HepG2 (cell line): Measurements from ENCODE around the gene GATA3. TPM values are rescaled to one million over a fixed set of nuclear protein-coding genes. Genes with fewer than 3 reads are reported as not detected.

Source experiments
- ATAC-seq: fragments of 200-7000 bp; cut with Tn5 transposase; 3 replicates; pipeline ENCODE4 v1.9.1; 2020; ENCODE audit warnings: mild to moderate bottlenecking, moderate library complexity
- BruUV-seq: library from RNA; stranded (reverse); fragments of 400-500 nt; replicated peaks from 2 replicates; lab custom pipeline; 2021; lab: Mats Ljungman, UMichigan
- CTCF ChIA-PET: fragments of 300-600 bp; formaldehyde crosslinking; extraction: SDS; loops from one replicate; lab custom pipeline; 2021; ENCODE audit warnings: low total read pairs, inconsistent platforms, low intra/inter-chr PET ratio; lab: Yijun Ruan, JAX
- POLR2A ChIA-PET: fragments of 350-600 bp; sonication (Branson Sonifier 250); formaldehyde crosslinking; loops from one replicate; lab custom pipeline; 2020; ENCODE audit warnings: antibody characterized with exemption, inconsistent platforms; lab: Yijun Ruan, JAX
- DNase-seq: peaks from one replicate; pipeline ENCODE4 v3.0.0-alpha.2; 2015; ENCODE audit warnings: low spot score
- FAIRE-seq: peaks from 3 replicates; lab custom pipeline; 2011; peaks lifted over from hg19 to GRCh38; lab: Jason Lieb, UNC
- H2AFZ ChIP-seq: one replicate; pipeline ENCODE4 v1.6.1; 2011; ENCODE audit warnings: low read length, inconsistent platforms
- H3K27ac ChIP-seq: fragments of 300-600 bp; 3 replicates; pipeline ENCODE4 v1.8.0; 2011; ENCODE audit warnings: mixed run types, mild to moderate bottlenecking, mixed read lengths, low read length, inconsistent platforms; ENCODE audit not compliant: insufficient read depth; ENCODE audit errors: extremely low read length
- H3K27me3 ChIP-seq, 2 experiments: fragments of 200-600 bp in 1 of 2; 2 replicates in 1 of 2; 3 replicates in 1 of 2; pipeline versions ENCODE4 v1.6.0 to v1.8.0; 2011; ENCODE audit warnings: low read length in 2 of 2, mild to moderate bottlenecking in 2 of 2, moderate library complexity in 2 of 2, inconsistent platforms in 1 of 2; ENCODE audit not compliant: insufficient read depth in 2 of 2, control insufficient read depth in 1 of 2
- H3K36me3 ChIP-seq, 2 experiments: fragments of 200-600 bp in 1 of 2; replicated peaks in 1 of 2; 2 replicates in 1 of 2; 3 replicates in 1 of 2; pipeline versions ENCODE4 v1.5.1 to v1.8.0; 2011; ENCODE audit warnings: low read length in 2 of 2, inconsistent platforms in 1 of 2; ENCODE audit not compliant: insufficient read depth in 2 of 2, control insufficient read depth in 1 of 2
- H3K4me1 ChIP-seq: 2 replicates; pipeline ENCODE4 v1.5.1; 2012; ENCODE audit warnings: low read length, inconsistent platforms; ENCODE audit not compliant: insufficient read depth
- H3K4me2 ChIP-seq: 2 replicates; pipeline ENCODE4 v1.6.0; 2011; ENCODE audit warnings: low read depth, low read length, inconsistent platforms
- H3K4me3 ChIP-seq, 3 experiments: fragments of 200-600 bp in 1 of 3; sonication (generic), shearing (Covaris generic) in 1 of 3; replicated peaks in 1 of 3; 2 replicates each; pipeline ENCODE4 v1.5.1; 2011 to 2016; ENCODE audit warnings: low read length in 3 of 3, inconsistent platforms in 2 of 3, low read depth in 2 of 3, mild to moderate bottlenecking in 2 of 3, control low read depth in 1 of 3, mixed read lengths in 1 of 3; ENCODE audit not compliant: insufficient read depth in 1 of 3
- H3K79me2 ChIP-seq: one replicate; pipeline ENCODE4 v1.6.1; 2011; ENCODE audit warnings: low read length, inconsistent platforms; ENCODE audit not compliant: insufficient read depth
- H3K9ac ChIP-seq: 2 replicates; pipeline ENCODE4 v1.6.0; 2011; ENCODE audit warnings: mild to moderate bottlenecking, low read depth, low read length, inconsistent platforms; ENCODE audit not compliant: insufficient read depth
- H3K9me3 ChIP-seq: 2 replicates; pipeline ENCODE4 v1.5.1; 2012; ENCODE audit warnings: mild to moderate bottlenecking, low read length
- H4K20me1 ChIP-seq: 2 replicates; pipeline ENCODE4 v1.6.0; 2011; ENCODE audit warnings: inconsistent platforms, mild to moderate bottlenecking, low read length, moderate library complexity; ENCODE audit not compliant: insufficient read depth
- ARNT ChIP-seq: fragments of 450-650 bp; IDR thresholded peaks from 2 replicates; pipeline ENCODE4 v1.6.1; 2017
- GZF1 ChIP-seq: sonication (generic); formaldehyde crosslinking; IDR thresholded peaks from 2 replicates; pipeline ENCODE4 v1.5.1; 2020; ENCODE audit warnings: mild to moderate bottlenecking, missing genetic modification reagents
- HNF4A ChIP-seq: sonication (generic); formaldehyde crosslinking; IDR thresholded peaks from 2 replicates; pipeline ENCODE4 v1.4.0; 2020; ENCODE audit warnings: missing genetic modification reagents
- PAX8 ChIP-seq: sonication (generic); formaldehyde crosslinking; IDR thresholded peaks from 2 replicates; pipeline ENCODE4 v1.8.0; 2022; ENCODE audit warnings: mild to moderate bottlenecking, missing genetic modification reagents, borderline replicate concordance
- PCBP2 ChIP-seq: fragments of 200-400 bp; formaldehyde crosslinking; optimal IDR thresholded peaks from 2 replicates; pipeline ENCODE3; 2018; ENCODE audit warnings: low read length, low read depth; ENCODE audit not compliant: poor library complexity, severe bottlenecking
- SMYD3 ChIP-seq: sonication (generic); formaldehyde crosslinking; IDR thresholded peaks from 2 replicates; pipeline ENCODE4 v1.8.1; 2023; ENCODE audit warnings: mild to moderate bottlenecking, missing genetic modification reagents
- TAF1 ChIP-seq: sonication (generic); formaldehyde crosslinking; IDR thresholded peaks from 2 replicates; pipeline ENCODE4 v1.4.0; 2020; ENCODE audit warnings: missing genetic modification reagents
- TGIF2 ChIP-seq: IDR thresholded peaks from 2 replicates; pipeline ENCODE4 v1.6.1; 2016; ENCODE audit warnings: control low read depth, missing compliant biosample characterization
- ZNF20 ChIP-seq: sonication (generic); formaldehyde crosslinking; IDR thresholded peaks from 2 replicates; pipeline ENCODE4 v1.4.0; 2020; ENCODE audit warnings: mild to moderate bottlenecking, moderate library complexity, missing genetic modification reagents
- ZNF431 ChIP-seq: sonication (generic); formaldehyde crosslinking; IDR thresholded peaks from 2 replicates; pipeline ENCODE4 v1.9.0; 2022; ENCODE audit warnings: missing genetic modification reagents, low read depth, mild to moderate bottlenecking, borderline replicate concordance
- ZNF441 ChIP-seq: sonication (generic); formaldehyde crosslinking; IDR thresholded peaks from 2 replicates; pipeline ENCODE4 v1.7.0; 2021; ENCODE audit warnings: missing genetic modification reagents, borderline replicate concordance
- ZNF605 ChIP-seq: sonication (generic); formaldehyde crosslinking; IDR thresholded peaks from 2 replicates; pipeline ENCODE4 v1.8.0; 2022; ENCODE audit warnings: mild to moderate bottlenecking, missing genetic modification reagents
- ZNF850 ChIP-seq: sonication (generic); formaldehyde crosslinking; conservative IDR thresholded peaks from 2 replicates; pipeline ENCODE4 v1.9.0; 2021; ENCODE audit warnings: mild to moderate bottlenecking, missing genetic modification reagents
- WGBS: methylation state at CpG from one replicate; pipeline ENCODE4 v1.1.6; 2017; ENCODE audit warnings: low lambda C conversion rate; 5-methylcytosine and 5-hydroxymethylcytosine counted together
- in situ Hi-C: cut with HindIII; loops from 2 replicates; pipeline ENCODE4 v1.10.0; 2017; ENCODE audit warnings: low pct_unique_long_range_greater_than_20kb; ENCODE audit not compliant: extremely low pct_ligation_motif_present
- intact Hi-C: fragments of 100-400 bp; cut with micrococcal nuclease; formaldehyde crosslinking; loops from one replicate; pipeline ENCODE4 v1.10.0; 2022; ENCODE audit not compliant: unreplicated experiment
- polyA plus RNA-seq, 8 experiments: library from polyadenylated mRNA; depleted of rRNA in 3 of 8; stranded (reverse) in 7 of 8; unstranded in 1 of 8; fragments of >200 nt; fragmentation: Illumina TruSeq in 4 of 8; extraction: Trizol in 4 of 8; gene quantifications; 2 replicates each; pipeline versions ENCODE4 v1.2.1 to v1.2.3, GENCODE V29; 2011 to 2016; ENCODE audit warnings: low read depth in 4 of 8, missing spikeins in 1 of 8, mixed read lengths in 1 of 8; ENCODE audit not compliant: insufficient read depth in 1 of 8
- total RNA-seq, 5 experiments: library from RNA; depleted of rRNA; stranded (reverse); fragments of >200 nt; fragmentation: Illumina TruSeq; extraction: Trizol; gene quantifications; 2 replicates each; pipeline ENCODE4 v1.2.3, GENCODE V29; 2016; ENCODE audit warnings: low read depth in 1 of 5
- TF ChIP-seq, protein P1 (sequence below): sonication (generic); formaldehyde crosslinking; IDR thresholded peaks from 2 replicates; pipeline ENCODE4 v1.8.1; 2023; ENCODE audit warnings: missing genetic modification reagents, mild to moderate bottlenecking, borderline replicate concordance
- TF ChIP-seq, protein P2 (sequence below): sonication (generic); formaldehyde crosslinking; IDR thresholded peaks from 2 replicates; pipeline ENCODE4 v1.8.0; 2022; ENCODE audit warnings: missing genetic modification reagents, mild to moderate bottlenecking, borderline replicate concordance
- TF ChIP-seq, protein P3 (sequence below): sonication (generic); formaldehyde crosslinking; IDR thresholded peaks from 2 replicates; pipeline ENCODE4 v1.5.0; 2020; ENCODE audit warnings: missing genetic modification reagents

Gene GATA3
- total and polyA plus RNA-seq, 2 of the 13 experiments (the other 11 are each of a cell fraction or from before 2014, with no cell fraction given) = not detected

DNA sequence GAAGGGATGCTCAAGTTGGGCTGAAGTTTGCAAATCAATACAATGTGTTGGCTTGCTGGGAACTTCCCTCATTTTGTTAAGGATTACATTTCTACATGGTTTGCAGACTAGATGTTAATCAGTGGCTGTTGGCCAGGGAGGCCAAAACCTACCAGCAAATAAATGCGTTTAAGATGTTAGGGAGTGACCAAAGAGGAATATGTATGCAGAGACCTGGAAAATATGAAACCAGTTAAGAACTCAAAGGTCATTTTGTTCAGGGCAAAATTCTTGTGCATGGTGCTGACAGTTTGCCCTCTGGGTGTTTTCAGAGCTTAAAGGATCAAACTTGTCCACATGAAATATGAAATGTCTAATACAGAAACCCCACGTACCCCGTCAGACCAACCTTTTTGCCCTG is 30.3 kb downstream of the GATA3 start (continued):
- TF ChIP-seq, protein P1, sequence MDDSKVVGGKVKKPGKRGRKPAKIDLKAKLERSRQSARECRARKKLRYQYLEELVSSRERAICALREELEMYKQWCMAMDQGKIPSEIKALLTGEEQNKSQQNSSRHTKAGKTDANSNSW = no peak
- TF ChIP-seq ZNF605 (no peak), TGIF2 (CRISPR knock-in tag) (no peak), ZNF431 (no peak), PAX8 (no peak), PCBP2 (no peak), ZNF850 (no peak)
- TF ChIP-seq, protein P2, sequence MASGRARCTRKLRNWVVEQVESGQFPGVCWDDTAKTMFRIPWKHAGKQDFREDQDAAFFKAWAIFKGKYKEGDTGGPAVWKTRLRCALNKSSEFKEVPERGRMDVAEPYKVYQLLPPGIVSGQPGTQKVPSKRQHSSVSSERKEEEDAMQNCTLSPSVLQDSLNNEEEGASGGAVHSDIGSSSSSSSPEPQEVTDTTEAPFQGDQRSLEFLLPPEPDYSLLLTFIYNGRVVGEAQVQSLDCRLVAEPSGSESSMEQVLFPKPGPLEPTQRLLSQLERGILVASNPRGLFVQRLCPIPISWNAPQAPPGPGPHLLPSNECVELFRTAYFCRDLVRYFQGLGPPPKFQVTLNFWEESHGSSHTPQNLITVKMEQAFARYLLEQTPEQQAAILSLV = no peak

DNA sequence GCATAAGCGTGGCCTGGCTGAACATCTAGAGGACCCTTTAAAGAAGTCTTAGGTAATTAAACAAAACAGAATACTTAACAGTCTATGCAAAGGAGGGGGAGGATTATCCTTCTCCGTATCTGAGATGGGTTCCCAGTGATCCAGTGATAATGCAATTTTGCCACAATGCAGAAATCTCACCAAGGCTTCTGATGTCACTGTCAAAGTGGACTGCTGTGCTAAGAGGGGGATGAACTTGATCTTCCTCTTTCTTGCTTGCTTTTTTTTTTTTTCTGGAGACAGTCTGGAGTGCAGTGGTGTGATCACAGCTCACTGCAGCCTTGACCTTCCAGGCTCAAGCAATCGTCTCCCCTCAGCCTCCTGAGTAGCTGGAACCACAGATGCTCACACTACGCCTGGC is 30.8 kb downstream of the GATA3 start:
- Histone ChIP-seq H3K4me2 (no peak overlapping the region), H3K36me3 (no peaks in the 10 kb centered on the region), H4K20me1 (no peaks in the 10 kb centered on the region), H3K27me3 (peaks cover 4 to 35% of the 10 kb centered on the region in 2 experiments; a peak in 3 of 5 replicates), H3K4me3 (no peak overlapping the region), H3K9me3 (no peaks in the 10 kb centered on the region), H3K27ac (no peak overlapping the region), H2AFZ (no peak overlapping the region), H3K9ac (no peak overlapping the region), H3K4me1 (no peaks in the 10 kb centered on the region), H3K79me2 (no peaks in the 10 kb centered on the region)
- CTCF ChIA-PET = interaction anchor here (0.7 kb wide), 1 partner anchor 79 kb away, joined by 3 read pairs; no protein-coding TSS in a partner anchor
- FAIRE-seq (no peak), ATAC-seq (no peak), DNase-seq (no peak)
- intact Hi-C loops = no loop called here
- POLR2A ChIA-PET = no interaction called here
- in situ Hi-C loops = no loop called here
- TF ChIP-seq, protein P3, sequence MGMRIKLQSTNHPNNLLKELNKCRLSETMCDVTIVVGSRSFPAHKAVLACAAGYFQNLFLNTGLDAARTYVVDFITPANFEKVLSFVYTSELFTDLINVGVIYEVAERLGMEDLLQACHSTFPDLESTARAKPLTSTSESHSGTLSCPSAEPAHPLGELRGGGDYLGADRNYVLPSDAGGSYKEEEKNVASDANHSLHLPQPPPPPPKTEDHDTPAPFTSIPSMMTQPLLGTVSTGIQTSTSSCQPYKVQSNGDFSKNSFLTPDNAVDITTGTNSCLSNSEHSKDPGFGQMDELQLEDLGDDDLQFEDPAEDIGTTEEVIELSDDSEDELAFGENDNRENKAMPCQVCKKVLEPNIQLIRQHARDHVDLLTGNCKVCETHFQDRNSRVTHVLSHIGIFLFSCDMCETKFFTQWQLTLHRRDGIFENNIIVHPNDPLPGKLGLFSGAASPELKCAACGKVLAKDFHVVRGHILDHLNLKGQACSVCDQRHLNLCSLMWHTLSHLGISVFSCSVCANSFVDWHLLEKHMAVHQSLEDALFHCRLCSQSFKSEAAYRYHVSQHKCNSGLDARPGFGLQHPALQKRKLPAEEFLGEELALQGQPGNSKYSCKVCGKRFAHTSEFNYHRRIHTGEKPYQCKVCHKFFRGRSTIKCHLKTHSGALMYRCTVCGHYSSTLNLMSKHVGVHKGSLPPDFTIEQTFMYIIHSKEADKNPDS (CRISPR knock-in tag) = no peak
- TF ChIP-seq ZNF441 (CRISPR knock-in tag) (no peak), ZNF20 (CRISPR knock-in tag) (no peak), TAF1 (CRISPR knock-in tag) (no peak), GZF1 (CRISPR knock-in tag) (no peak), HNF4A (CRISPR knock-in tag) (no peak), ARNT (no peak), SMYD3 (CRISPR knock-in tag) (no peak)
- WGBS = 15% methylated on average over 4 of the region's 4 CpGs
- BruUV-seq = no TSS peak
